Activated CD8-positive, alpha-beta memory T cell treated with anti-CD3 and anti-CD28 coated beads for 48 hours (primary cell): ENCODE data around the gene KNOP1.
"Not testable (repeated sequence)": the region's sequence is repeated elsewhere in the genome, so short reads cannot be mapped to it uniquely, and the experiment has no call there.

Source experiments
- DNase-seq, 3 experiments: peaks; one replicate each; pipeline ENCODE4 v3.0.0-alpha.2; 2020; ENCODE audit warnings: low read depth in 2 of 3, low spot score in 2 of 3

KNOP1 gene

DNA sequence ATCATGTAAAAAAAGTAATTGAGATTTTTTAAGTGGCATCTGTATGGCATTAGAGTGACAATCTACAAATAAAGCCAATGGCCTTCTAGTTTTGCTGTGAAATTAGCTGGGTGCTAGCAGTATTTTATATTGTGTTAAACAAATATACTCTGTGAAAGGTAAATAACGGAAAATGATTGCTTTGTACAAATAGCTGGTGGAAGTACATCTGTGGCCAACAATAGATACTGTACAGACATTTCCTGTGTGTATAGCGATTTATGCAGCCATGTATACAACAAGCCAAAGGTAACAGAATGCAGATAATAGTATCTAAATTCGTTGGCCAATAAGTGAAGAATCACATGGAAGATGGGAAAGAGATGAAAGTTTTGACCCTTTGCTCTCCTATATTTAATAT is 26.6 kb upstream of the KNOP1 start:
- DNase-seq: no peak

DNA sequence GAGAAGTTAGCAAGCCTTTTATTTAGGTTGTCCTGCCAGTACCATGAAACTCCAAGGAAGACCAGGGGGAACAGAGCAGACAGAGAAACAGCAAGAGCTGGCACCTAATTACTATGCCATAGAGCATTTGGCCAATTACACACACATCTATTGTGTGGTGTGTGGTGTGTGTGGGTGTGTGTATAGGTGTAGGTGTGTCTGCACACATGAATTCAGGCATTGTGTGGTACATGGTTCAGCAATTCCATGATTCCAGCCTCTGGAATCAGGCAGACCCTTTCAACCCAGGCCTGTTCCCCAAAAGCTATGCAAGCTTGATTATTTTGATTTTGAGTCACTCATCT is 25.8 kb upstream of the KNOP1 start:
- DNase-seq: no peak

DNA sequence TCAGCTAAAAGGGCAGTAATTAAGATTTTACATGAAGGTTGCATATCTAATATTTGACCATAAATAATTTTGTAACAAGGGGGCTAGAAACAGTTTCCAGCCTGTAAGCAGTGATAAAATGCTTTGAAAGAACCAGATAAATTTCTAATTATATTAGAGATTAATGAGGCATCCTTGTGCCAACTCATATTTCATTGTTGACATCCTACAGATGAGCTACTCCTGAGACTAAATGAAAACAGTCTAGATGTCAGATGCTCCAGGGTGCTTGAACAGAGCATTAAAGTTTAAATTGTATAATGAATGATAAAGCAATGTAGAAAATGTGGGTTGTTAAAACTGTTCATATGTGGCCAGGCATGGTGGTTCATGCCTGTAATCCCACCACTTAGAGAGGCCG is 23.3 kb upstream of the KNOP1 start:
- DNase-seq: no peak

DNA sequence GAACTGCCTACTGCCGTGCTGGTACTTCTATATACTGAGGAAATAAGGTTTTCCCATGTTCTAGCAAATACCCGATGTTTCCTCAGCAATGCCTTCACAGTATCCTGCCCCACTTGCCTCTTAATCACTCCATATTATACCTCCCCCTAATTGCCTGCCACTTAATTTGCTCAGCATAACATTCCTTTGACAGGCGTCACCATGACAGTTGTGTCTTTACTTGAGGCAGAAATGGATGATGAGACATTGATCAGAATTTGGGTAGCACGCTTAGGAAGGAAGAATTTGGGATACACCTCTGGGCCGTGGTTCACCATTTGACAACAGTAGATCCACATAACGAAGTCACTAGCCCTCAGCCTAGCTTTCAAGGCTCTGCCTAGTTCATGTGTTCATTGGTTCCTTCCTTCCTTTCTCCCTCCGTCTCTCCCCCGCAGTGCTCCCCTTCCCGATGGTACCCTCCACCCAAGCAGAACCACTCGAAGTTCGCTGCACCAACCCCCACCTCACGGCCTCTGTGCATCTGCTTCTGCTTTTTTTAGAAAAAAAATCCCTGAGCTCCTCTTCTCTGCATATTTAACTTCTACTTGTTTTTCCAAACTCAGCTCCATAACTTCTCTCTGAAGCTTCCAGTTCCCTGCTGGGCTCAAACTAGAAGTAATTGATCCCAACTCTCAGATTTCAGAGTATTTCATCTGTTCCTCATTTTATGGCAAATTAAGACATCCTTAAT is 19.4 kb upstream of the KNOP1 start:
- DNase-seq: no peak

DNA sequence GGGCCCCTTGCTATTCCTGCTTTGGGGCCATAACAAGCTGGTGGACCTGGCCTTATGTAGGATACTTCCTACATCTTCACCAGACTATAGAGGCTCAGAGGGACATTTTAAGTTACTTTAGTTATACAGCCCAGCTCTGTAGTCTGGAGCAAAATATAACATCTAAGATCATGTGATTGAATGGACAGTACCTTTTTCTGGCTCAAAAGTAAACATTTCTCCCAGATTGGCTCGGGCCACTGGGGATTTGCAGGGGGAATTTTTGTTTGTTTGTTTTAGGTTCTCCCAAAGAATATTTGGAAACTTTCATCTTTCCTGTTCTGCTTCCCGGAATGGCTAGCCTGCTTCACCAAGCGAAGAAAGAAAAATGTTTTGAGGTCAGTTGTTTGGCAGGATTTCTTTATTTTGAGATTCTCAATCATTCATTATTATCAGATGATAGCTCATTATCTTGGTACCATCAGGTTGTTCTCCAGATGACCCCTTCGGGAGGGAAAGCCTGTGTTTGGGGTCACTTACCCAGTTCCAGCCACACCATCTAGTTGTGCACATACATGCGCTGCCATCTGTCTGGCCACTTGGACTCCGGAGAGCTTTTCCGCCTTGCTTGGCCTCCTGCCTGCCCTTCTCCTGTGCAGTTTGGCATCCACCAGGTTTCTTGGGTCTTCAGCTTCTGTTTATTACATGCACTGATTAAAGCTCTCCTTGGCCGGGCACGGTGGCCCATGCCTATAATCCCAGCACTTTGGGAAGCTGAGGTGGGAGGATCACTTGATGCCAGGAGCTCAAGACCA is 17.2 kb upstream of the KNOP1 start:
- DNase-seq: no peak

DNA sequence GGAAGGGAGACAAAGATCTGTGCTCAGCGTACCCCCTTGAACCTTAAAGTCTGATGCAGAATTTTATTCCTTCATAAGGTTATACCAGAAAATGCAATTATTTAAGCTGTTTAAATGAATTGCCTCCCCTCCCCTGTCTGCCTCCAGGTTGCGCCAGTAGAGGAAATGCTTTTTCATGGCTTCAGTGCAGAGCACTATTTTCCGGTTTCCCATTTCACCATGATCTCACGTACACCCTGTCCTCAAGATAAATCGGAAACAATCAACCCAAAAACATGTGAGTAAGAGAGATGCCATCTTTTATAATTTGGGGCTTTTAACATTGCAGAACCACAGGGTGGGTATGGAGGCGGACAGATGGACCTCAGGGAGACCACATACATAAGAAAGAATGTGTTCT is 15.5 kb upstream of the KNOP1 start:
- no peak for DNase-seq

DNA sequence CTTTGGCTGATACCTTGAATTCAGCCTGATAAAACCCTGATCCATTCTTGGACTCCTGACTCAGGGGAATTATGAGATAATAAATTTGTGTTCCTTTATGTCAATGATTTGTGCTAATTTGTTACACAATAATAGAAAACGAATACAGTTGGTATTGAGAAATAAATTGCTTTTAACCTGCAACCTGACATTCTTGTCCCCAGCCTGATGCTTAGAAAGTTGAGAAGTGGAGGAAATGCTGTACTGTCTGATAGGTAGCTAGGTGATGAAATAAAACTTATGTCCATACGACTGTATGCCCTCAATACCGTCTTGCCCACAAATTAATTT is 10.6 kb upstream of the KNOP1 start:
- no peak for DNase-seq

DNA sequence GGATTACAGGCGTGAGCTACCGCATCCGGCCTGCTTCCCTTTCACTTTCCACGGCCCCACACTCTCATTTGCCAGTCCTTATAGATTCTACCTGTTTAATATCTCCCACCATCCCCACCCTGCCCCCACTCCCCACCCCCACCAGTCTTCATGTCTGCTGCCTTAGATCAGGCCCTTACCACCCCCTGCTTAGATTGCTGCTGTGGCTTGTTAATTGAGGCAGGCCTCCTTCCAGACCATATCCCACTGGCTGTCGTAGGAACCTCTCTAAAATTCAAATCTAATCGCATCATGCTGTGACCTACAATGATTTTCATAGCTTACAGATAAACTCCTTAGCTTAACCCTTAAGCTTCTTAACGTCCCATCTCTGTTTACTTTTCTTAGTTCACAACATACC is 5.0 kb upstream of the KNOP1 start:
- DNase-seq: no peak

DNA sequence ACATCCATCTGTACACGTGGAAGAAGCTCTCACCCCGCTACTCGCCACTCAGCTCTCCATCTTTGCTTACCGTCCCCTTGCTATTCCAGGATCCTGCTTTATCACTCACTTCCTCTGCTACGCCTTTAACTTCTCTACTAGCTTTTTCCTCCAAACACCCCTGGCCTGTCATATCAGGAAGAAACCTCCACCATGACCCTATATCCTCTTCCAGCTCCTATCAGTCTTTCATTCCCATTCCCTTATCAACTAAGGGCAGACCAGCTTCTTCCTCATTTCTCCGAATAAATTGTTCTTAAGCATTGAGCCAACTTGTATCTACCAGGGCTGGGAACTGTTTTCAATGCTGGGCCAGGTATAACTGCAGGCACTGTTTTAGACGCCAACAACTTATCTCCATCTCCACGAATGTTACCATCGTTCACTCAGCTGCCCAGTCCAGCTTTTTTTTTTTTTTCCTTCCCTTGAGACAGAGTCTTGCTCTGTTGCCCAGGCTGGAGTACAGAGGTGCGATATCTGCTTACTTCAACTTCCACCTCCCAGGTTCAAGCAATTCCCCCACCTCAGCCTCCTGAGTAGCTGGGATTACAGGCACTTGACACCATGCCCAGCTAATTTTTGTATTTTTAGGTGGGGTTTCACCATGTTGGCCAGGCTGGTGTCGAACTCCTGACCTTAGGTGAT is 4.4 kb upstream of the KNOP1 start:
- DNase-seq: no peak

DNA sequence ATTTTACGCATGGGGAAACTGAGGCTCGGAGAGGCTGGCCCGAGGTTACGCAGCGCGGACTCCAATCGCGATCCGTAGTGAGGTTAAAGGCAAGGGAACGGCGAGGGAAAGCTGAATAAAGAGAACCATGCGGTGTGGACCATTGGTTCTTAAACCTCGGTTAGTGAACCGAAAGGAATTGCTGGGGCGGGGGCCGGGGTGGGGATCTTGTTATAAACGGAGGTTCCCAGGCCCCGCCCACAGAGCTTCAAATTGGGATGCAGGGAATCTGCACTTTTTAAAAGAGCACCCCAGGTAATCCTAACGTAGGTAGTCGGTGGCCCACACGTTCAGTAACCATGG is 568 bp upstream of the KNOP1 start:
- no peak for DNase-seq

DNA sequence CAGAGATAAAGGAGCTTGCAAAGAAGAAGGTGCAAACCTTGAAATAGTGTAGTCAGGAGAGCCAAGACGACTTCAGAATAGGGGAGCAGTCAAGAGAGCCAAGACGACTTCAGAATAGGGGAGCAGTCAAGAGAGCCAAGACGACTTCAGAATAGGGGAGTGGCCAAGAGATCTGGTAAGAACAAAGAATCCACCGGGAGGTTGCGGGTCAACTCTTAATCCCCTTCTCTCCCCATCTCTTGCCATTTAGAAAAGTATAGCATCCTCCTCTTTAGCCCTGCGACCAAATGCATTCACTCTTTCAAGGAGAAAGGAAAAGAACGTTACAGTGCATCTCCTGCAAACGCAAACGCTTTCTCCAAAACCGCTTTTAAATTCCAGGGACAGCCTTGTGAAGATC is 713 bp downstream of the KNOP1 start:
- no peak for DNase-seq

DNA sequence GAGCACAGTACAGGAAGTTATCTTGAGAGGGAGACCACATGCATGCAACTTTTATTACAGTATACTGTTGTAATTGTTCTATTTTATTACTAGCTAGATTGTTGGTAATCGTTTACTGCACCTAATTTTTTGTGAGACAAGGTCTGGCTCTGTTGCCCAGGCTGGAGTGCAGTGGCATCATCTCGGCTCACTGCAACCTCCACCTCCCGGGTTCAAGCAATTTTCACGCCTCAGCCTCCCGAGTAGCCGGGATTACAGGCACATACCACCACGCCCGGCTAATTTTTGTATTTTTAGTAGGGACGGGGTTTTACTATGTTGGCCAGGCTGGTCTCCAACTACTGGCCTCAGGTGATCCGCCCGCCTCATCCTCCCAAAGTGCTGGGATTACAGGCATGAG is 1.3 kb downstream of the KNOP1 start:
- not testable (repeated sequence) for DNase-seq

DNA sequence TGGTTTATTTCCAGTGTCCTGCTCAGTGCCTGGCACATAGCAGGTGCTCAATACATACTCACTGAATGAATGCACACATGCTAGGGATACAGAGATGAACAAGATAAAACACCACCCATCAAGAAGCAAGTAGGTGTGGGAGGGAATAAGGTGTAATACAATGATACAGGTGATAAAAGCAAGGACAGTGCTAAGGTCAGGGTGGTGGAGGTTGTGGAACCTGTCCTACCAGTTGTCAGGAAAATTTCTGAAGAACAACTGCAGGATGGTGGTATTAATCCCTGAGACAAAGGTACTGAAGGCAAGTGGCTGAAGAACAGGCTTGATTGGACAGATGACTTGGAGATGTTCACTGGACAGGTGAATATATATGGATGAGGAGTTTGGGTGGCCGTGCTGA is 1.8 kb downstream of the KNOP1 start:
- DNase-seq: no peak

DNA sequence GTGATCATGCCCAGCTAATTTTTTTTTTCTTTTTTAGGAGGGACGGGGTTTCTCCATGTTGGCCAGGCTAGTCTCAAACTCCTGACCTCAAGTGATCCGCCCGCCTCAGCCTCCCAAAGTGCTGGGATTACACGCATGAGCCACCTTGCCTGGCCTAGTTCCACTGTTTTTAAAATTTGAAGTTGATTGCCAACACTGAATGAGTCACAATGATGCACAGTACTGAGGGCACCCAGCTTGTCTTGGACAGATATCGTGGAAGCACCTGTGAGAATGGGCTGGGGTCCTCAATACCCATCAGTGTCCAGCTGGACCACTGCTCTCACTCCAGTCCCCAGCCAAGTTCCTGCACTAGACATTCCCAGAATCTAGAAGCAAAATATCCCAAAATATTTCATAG is 2.5 kb downstream of the KNOP1 start:
- DNase-seq: no peak

DNA sequence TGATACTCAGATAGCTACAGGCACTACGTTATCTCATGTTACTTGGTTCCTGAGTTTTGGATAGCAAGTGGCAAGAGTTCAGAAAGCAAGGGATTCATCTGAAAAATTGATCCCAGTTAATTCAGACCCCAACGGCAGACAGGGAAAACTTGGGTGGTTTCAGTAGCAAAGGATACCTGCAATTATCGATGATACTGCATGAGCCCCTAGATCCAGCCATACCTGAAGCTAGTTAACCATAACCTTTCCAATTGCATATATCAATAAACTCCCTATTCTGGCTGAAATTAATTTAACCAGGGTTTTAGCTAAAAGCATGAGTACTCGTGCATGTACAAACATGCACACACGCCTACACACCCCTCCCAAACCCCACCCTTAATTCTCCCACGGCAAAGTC is 4.3 kb downstream of the KNOP1 start:
- DNase-seq: no peak

DNA sequence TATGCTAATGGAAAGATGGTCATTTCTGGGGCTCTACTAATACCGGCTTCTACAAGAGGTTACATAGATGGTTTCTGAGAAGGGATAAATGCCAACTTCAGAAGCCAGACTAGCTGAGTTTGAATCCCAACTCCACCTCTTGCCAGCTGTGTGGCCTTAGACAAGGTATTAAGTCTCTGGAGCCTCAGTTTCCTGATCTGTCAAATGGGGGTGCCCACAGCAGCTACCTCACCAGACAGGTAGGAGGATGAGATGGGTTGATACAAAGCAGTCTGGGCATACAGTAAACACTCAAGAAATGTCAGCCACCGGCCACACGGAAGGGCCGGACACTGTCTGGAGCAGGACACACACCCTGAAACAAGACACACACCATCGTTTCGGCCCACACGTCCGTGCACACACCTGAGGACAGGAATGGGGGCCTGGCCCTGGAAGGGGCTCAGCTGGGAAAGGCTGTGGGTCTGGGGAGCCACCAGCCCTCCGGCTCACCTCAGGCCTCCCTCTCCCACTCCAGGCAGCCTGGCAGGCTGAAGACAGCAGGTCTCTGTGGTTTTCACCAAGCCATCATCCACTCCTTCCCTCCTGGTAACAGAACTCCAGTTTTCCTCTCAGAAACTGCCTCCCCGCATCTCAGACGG is 5.5 kb downstream of the KNOP1 start:
- no peak for DNase-seq

DNA sequence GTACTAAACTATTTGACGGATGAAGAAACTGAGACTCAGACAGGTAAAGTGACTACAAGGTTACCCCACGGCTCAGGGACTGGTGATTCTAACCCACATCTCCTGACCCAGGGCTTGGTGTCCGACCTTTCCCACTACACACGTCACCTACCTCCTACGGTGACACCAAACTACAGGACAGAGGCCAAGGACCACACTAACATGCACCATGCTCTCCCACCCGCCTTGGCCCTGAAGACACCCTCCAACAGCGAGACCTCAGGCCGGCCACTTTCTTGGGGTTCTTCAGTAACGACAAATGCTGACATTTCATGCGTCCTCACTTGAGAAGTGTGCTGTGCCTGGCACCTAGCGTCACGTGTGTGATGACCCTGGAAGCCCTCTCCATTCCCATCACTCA is 6.4 kb downstream of the KNOP1 start:
- DNase-seq: no peak

DNA sequence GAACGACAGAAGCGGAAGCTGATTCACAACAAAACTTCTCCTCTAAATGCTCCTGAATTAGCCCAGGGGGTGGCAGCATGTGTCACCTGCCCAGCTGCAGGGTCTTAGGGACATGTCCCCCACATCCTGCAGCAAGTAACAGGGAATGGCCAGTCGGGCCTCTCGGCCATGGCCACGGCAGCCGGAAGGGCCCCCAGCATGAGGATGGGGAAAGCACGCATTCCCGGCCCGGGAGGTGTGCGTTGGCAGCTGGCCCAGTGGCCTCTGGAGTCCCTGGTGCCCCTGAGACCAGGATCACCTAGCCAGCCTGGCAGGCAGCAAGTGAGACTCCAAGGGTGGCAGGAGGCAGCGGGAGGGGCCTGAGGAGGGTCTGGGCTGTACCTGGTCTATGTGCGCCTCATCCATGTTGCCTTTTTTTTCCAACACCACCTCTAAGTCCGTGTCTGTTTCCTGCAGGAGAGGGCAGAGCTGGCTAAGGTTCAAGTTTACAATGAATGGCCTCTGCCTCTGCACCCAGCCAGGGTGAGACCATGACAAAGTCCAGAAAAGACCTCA is 7.0 kb downstream of the KNOP1 start:
- DNase-seq: no peak

DNA sequence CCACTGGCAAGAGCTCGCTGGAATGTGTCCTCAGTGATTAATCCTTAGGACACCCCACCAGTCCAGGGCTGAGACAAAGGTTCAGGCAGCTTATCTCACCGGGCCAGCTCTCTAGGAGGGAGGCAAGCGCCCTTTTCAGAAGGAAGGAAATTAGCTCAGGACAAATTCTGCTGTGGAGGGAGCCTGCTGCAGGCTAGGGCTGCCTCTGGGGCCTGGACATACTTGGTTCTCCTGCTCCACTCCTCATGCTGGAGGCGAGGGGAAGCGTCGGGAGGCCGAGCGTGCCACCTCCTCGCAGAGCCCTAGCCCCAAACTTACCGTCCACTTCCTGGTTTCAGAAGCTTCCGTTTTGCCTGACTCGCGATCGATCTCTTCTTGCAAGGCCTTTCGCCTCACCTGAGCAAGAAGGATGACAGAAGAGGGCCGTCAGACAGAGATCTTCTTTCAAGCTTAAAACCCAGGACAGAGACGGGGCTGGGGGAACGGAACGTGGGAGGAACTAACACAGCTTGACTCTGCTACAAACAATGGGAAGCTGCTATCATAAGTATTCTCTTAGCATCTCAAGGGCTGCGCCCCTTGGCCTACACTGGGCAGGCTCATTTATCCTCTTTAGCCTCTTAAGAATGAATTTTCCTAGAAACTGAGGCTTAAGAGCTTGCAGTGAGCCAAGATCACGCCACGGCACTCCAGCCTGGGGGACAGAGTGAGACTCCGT is 7.7 kb downstream of the KNOP1 start:
- no peak for DNase-seq

DNA sequence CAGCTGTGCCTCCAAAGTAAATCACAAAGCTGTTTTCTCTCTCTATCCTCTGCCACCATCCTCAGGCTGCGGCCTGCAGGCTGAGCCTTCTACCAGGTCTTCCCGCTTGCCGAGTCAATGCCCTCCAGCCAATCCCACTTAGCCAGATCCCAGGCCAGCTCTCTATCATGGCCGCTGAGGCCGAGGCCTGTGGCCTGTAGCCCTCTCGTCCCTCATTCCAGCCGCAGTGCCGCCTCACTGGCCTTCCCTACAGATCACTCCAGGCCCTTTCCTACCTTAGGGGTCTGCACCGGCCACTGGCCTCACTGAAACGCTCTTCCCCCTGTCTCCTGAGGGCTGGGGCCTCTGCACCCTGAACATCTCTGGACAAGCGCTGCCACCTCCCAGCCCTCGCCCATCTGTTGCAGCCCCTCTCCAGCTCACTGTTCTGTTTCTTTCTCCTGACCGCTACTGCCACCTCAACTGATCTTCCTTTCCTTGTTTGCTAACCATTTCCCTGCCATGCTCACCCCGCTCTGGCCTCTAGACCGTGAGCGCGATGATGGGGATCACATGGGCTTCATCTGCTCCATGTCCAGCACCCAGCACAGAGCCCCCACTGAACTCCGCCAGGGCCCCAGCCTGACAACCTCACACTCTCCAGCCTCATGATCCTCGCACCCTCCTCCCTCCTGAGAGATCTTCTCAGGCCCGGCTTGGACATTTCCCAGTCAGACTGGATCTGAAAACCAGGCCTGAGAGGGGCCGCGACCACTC is 8.5 kb downstream of the KNOP1 start:
- no peak for DNase-seq
